HG03139 (cell line): ENCODE data around the gene DCAF8.

Source experiments
- ATAC-seq: cut with Tn5 transposase; IDR thresholded peaks from one replicate; pipeline ENCODE4 v1.9.1; 2021; ENCODE audit not compliant: unreplicated experiment

DCAF8 gene

DNA sequence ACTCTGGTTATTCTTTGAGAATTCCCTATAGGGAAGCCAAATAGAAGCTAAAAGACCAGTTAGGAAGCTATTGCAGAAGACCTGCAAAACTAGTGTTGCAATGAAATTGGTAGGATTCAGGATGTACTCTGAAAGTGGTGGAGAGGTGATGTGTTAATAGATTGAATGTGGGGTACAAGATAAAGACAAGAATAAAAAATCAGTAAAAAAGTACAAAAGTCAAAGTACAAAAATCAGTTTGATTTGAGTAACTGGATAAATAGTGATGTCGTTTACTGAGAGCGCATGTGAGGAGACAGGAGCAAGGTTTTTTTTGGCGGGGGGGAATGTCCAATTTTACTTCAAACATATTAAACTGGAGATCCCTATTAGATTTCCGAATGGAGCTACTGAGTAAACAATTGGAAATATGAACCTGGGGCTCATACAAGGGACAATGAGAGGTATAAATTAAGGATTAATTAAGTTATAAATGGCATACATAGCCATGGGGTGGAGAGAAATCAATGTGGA lies 2.5 kb upstream of the DCAF8 start:
- ATAC-seq = no peak

DNA sequence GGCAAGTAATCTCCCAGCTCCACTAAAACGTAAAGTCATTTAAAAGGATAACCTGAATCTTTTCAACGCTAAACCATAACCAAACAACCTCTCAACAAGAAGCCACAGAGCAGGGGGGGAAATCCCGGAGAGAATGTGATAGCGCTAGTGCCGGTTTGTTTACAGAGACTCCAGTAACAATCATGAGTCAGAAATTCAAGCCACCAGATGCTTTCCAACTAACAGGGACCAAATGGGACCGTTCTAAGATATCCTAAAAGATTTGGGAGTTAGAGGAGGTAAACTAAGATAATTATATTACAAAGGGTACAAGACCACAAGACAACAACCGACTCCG lies 825 bp downstream of the DCAF8 start:
- ATAC-seq = no peak

GRCh38 chr1:160260406-160261382 lies 1.7 kb downstream of the DCAF8 start:
- ATAC-seq = no peak

- no peak for ATAC-seq
Observed at GRCh38 chr1:160258177-160258798, 4.1 kb downstream of the DCAF8 start.

DNA sequence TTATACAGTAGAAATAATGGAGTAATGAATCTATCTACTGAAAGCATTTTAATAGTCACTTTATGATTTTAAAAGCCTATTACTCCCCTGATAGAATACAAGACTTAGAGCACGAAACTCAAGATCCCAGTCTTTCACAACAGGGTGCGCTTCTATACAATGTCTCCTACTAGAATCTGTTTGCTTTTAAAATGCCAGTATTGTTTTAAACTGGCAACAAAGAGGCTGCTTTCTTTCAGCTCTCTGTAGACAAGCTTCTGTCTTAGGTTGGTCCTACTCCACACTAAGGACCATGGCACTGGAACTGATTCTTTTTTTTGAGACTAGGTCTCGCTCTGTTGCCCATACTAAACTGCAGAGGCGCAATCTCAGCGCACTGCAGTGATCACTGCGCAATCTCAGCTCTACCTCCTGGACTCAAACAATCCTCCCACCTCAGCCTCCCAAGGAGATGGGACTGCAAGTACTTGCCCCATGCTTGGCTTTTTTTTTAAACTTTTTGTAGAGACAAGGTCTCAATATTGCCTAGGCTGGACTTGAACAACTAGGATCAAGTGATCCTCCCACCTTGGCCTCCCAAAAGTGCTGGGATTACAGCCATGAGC lies 4.8 kb downstream of the DCAF8 start:
- ATAC-seq = no peak

- ATAC-seq = no peak
Observed at GRCh38 chr1:160256396-160257046, 5.8 kb downstream of the DCAF8 start.

GRCh38 chr1:160255781-160256300 lies 6.5 kb downstream of the DCAF8 start:
- ATAC-seq = no peak

- ATAC-seq = no peak
Observed at GRCh38 chr1:160251687-160252526, 10.4 kb downstream of the DCAF8 start.

- ATAC-seq = no peak
Observed at GRCh38 chr1:160251011-160251410, 11.3 kb downstream of the DCAF8 start.

- no peak for ATAC-seq
Observed at GRCh38 chr1:160247053-160247452, 15.3 kb downstream of the DCAF8 start.

- ATAC-seq = no peak
Observed at GRCh38 chr1:160245434-160245833, 16.9 kb downstream of the DCAF8 start.

DNA sequence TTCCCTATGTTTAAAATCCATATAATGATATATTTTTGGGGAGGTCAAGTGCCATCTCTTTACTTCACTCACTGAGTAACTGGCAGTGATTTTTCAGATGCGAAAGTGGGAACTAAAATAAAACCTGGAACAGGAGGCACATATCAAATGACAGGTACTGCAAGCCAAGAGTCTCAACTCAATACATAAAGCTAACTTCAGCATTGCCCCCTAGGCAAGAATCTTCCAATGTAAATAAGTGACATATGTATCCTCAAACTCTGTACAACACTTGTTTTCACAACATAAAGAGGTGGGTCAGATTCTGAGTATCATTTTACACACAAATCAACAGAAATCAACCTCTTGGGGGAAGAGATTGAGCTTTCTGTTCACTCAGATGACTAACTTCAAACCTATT lies 18.1 kb downstream of the DCAF8 start:
- no peak for ATAC-seq

DNA sequence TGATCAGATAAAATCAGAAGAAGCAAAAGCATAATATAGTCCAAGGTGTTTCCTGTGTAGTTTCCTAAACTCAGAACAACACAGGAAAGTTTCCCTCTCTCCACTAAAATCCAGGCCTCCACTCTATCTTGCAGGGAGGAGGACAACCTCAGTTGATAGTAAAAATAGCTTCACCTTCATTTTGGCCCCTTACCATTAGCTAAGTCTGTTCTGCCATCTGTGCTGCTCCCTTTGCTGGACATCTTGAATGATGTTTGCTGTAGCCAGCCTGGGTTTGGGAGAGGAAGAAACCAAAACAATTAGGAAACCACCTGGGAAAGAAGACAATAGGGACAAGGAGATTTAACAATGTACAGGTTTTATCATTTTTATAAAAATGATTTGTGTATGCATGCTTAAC lies 18.6 kb downstream of the DCAF8 start:
- ATAC-seq = no peak

DNA sequence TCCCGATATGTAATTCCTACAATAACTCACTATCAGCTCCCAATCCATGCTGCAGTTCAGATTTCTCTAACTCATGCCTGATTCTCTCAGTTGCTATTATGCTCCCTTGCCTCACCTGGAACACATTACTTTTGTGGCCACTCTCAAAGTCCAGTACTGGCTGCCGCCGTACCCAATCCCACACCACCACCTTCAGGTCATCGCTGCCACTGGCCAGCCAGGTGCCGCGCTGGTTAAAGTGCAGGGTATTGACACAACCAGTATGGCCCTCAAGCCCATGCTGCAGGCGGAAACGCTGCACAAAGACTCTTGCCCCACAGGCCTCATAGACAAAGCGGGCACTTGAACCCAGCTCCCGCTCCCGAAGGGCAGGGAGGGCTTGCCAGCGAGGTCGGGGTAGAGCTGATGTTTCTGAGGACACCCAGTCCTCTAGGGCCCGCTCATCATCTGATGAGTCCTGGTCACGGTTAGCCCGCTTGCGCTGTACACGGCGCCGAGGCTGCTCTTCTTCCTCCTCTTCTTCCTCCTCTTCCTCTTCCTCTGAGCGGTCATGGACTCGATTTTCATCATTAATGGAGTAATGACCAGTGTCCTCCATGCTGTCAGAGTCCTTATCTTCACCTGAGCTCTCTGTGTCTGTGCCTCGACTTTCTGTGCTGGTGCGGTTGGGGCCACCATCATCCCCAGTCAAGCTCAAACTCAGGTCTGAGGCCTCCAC lies 22.6 kb downstream of the DCAF8 start:
- ATAC-seq = no peak

GRCh38 chr1:160238408-160238807 lies 23.9 kb downstream of the DCAF8 start:
- ATAC-seq = no peak

- ATAC-seq = no peak
Observed at GRCh38 chr1:160237558-160237957, 24.8 kb downstream of the DCAF8 start.

DNA sequence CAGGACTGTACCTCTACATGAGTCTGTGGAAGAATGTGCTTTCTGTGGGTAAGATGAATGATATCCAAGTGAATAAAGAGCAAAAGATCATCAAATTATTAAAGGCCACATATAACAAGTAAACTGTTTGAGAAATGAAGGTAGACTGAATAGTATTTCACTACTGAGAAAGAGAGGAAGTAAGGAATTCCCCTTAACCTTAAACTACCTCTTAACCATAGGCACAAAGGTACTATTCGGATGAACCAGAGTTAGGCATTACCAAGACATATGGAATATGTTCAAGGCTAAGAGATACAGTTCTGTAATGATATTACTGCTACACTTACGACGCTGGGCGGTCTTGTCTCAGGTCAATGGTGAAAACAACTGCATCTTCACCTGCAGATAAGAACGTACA lies 25.5 kb downstream of the DCAF8 start:
- ATAC-seq = no peak

DNA sequence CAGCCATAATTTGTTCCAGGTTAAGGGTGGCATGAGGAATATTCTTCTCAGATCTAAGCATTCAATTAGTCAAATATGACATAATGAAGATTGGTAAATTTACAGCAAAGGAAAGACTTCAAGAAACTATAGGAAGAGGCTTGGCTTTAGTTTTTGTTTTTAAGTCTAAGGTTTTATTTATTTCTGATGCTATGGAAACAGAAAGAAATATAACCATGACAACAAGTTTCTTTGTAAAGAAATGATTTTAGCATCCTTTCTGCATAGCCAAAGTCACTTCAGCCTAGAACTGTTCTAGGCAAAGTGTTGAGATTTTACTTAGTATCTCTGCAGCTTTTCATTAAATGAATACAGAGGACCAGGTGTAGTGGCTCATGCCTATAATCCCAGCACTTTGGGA lies 29.4 kb downstream of the DCAF8 start:
- ATAC-seq = no peak

DNA sequence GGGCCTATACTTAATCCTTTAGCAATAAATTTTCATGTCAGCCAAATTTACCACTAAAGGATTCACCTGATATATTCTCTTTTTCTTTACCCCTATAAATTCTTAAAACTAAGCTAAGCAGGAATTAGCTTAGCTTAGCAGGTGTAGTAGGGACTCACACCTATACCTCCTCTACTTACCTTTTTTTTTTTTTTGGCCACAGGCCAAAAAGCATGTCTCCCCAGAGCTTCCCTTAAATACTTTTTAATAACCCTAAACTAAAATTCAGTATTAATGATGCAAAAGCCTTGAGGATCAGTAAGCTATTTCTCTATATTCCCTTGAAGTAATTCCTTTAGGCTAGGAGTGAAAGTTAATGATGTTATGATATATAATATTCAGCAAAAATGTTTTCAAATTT lies 33.9 kb downstream of the DCAF8 start:
- ATAC-seq = no peak

GRCh38 chr1:160227561-160227960 lies 34.8 kb downstream of the DCAF8 start:
- no peak for ATAC-seq
